Endometrial microvascular endothelial cells (primary cell): ENCODE data around the gene TMEM116. TPM values are rescaled to one million over a fixed set of nuclear protein-coding genes. Genes with fewer than 3 reads are reported as not detected.
"Not testable (repeated sequence)": the region's sequence is repeated elsewhere in the genome, so short reads cannot be mapped to it uniquely, and the experiment has no call there.

Source experiments
- in situ Hi-C: cut with HindIII; loops from 2 replicates; pipeline ENCODE4 v1.10.0; 2017; ENCODE audit warnings: low sequenced_read_pairs, low pct_unique_long_range_greater_than_20kb; ENCODE audit errors: inconsistent ontology term
- total RNA-seq: library from RNA; depleted of rRNA; stranded (reverse); fragments of >200 nt; gene quantifications from one replicate; pipeline ENCODE4 v1.2.3, GENCODE V29; 2015; ENCODE audit errors: inconsistent ontology term

Gene TMEM116
- total RNA-seq, 1 donor from 2014 or later, result 1.4 TPM

GRCh38 chr12:111991535-111991934, 21.4 kb downstream of the TMEM116 start:
- in situ Hi-C loops, result no loop called here

- in situ Hi-C loops, result no loop called here
These were observed 28.1 kb downstream of the TMEM116 start for GRCh38 chr12:111984820-111985219.

GRCh38 chr12:111981987-111982386, 31.0 kb downstream of the TMEM116 start:
- in situ Hi-C loops, result no loop called here

- in situ Hi-C loops, result no loop called here
These were observed 32.4 kb downstream of the TMEM116 start for GRCh38 chr12:111980598-111980997.

GRCh38 chr12:111978545-111978944, 34.4 kb downstream of the TMEM116 start:
- in situ Hi-C loops, result no loop called here

- in situ Hi-C loops, result no loop called here
These were observed 36.1 kb downstream of the TMEM116 start for GRCh38 chr12:111976860-111977259.

GRCh38 chr12:111976291-111976690, 36.7 kb downstream of the TMEM116 start:
- in situ Hi-C loops, result no loop called here

GRCh38 chr12:111975161-111975931, 37.6 kb downstream of the TMEM116 start:
- in situ Hi-C loops, result no loop called here

GRCh38 chr12:111971800-111972199, 41.2 kb downstream of the TMEM116 start:
- in situ Hi-C loops, result no loop called here

GRCh38 chr12:111964935-111965334, 48.0 kb downstream of the TMEM116 start:
- in situ Hi-C loops, result no loop called here

GRCh38 chr12:111959518-111959917, 53.4 kb downstream of the TMEM116 start:
- in situ Hi-C loops, result not testable (repeated sequence)

GRCh38 chr12:111957224-111957623, 55.7 kb downstream of the TMEM116 start:
- in situ Hi-C loops, result not testable (repeated sequence)

GRCh38 chr12:111954969-111955368, 58.0 kb downstream of the TMEM116 start:
- in situ Hi-C loops, result no loop called here

GRCh38 chr12:111953455-111953854, 59.5 kb downstream of the TMEM116 start:
- in situ Hi-C loops, result no loop called here

GRCh38 chr12:111952084-111952787, 60.7 kb downstream of the TMEM116 start:
- in situ Hi-C loops, result not testable (repeated sequence)

GRCh38 chr12:111950961-111951676, 61.8 kb downstream of the TMEM116 start:
- in situ Hi-C loops, result not testable (repeated sequence)

- in situ Hi-C loops, result no loop called here
These were observed 69.0 kb downstream of the TMEM116 start for GRCh38 chr12:111943929-111944328.

- in situ Hi-C loops, result no loop called here
These were observed 70.4 kb downstream of the TMEM116 start for GRCh38 chr12:111942557-111942956.

GRCh38 chr12:111937429-111937828, 75.5 kb downstream of the TMEM116 start:
- in situ Hi-C loops, result no loop called here

GRCh38 chr12:111936869-111937268, 76.1 kb downstream of the TMEM116 start:
- in situ Hi-C loops, result no loop called here
